HG02981 (cell line): Measurements from ENCODE around the gene TPRA1.
"Not testable (repeated sequence)": the region's sequence is repeated elsewhere in the genome, so short reads cannot be mapped to it uniquely, and the experiment has no call there.

Experiments
- ATAC-seq: cut with Tn5 transposase; IDR thresholded peaks from one replicate; pipeline ENCODE4 v1.9.1; 2021; ENCODE audit warnings: mild to moderate bottlenecking, moderate library complexity; ENCODE audit not compliant: unreplicated experiment

Gene TPRA1

DNA sequence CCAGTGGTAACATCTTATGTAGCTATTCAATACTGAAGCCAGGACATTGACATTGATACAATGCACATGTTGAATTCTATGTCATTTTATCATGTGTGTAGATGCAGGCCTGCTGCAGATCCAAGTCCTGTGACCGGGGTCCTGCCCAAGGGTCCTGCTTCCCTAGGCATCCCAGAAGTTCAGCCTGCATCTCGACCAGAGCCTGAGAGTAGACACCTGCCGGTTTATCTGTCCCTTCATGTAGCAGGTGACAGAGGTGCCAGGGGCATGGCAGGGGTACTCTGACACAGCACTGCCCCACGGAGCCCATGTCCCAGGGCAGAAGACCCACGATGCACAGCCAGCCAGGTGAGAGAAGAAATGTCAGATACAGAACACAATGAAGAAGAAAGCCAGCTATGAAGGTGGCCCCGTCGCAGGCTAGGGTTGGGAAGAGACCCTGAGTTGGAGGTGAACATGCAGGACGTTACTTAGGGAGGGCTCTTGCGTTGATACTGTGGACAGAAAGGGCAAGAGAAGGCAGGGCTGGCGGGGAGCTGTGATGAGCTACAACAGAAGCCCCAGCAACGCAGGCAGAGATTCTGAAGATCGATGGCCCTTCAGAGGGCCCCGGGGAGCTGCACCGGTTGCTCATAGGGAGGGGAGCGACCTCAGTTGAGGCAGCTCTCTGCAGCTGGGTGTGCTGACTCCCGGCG is 51.0 kb downstream of the TPRA1 start:
- no peak for ATAC-seq

DNA sequence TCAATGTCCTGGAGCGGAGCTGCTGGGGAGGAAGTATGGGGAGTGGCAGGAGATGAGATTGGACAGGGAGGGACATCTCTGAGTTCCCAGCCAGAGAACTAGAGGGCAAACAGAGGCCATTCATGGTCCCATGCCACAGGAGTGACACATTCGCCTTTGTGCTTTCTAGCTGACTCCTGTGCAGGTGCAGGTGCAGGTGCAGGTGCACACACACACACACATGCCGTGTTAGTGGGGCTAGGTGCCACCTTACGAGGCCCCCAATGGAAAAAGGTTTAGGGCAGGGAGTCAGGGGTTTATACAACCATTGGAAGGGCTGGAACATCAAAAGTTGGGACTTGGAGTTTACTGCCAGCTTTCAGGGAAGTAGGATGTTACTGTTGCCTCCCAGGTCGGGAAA is 52.0 kb downstream of the TPRA1 start:
- no peak for ATAC-seq

DNA sequence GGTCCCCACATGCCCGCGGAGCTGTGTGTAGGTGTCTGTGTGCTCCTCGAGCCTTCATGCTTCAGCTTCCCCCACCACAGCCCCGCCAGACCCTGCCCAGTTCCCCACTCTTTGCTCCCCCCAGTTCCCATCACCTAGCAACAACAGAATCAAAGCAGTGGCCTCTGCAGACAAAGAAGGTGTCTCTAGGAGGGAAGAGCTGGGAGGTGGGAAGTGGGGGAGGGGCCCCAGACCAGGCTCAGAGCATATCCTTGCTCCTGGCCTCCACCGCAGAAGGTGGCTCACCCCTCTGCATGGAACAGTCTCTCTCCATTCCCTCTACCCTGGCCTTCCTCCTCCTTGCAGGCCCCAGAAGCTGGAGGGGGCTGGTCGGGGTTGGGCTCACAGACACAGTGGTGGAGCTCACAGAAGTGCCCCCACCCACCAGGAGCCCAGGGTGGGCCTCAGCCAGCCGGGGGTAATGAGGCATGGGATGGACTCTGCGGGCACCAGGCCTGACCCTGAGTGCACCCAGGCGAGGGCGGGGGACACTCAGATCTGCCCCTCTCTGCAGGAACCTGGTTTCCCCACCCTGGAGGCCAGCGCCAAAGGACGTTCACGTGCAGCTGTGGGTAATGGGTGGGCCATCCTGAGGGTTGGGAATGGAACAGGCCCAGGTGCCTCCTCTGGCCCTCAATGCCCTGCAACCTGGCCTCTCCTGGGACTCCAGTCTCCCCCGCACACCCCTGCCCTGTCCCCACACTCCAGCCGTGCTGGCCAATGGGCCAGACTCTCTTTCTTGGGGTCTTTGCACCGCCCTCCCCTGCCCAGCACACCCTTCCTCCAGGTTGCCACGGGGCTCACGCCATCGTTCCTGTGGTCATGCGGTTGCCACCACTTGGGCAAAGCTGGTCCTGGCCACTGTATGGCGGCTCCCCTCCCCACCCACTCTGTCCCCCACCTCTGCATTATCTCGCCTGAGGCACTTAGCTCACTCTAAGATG is 53.4 kb downstream of the TPRA1 start:
- ATAC-seq: no peak

DNA sequence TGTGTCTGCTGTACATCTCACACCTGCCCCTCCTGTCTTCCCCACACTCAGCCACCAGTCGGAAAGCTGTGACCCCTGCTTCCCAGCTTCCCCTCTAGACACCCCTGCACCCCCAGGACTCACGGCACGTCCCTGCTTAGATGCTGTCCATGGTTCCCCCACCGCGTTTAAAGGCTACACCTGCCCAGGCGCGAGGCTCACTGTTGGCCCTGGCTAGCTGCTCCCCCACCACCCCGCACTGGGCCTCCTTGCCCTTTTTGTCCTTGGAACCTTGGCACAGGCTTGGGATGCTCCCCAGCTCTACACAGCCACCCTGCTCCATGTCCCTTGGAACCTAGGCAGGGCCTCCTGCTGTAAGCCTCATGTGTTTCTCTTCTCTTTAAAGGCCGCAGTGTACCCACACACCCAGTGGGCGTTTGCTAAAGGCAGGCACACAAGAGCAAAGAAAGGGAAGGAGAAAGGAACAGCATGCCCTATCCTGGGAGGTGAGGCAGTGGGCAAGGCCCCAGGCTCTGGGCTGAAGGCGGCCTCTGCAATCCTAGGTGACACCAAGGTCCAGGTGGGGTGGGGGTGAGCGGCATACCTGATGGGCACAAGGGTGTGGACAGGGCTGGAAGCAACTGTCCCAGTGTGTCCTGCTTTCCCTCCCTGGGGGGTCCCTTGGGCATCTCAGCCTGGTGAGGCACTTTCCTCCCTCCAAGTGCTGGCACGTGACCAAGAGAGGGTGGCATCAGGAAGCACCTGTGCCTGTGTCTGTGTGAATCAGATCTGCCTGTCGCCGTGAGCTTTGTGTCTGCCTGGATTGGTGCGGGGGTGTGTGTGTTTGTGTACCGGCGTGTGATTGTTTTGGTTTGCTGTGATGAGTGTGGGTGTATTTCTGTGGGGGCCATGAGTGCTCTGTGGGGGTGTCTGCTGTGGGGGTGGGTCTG is 54.4 kb downstream of the TPRA1 start:
- ATAC-seq: no peak

DNA sequence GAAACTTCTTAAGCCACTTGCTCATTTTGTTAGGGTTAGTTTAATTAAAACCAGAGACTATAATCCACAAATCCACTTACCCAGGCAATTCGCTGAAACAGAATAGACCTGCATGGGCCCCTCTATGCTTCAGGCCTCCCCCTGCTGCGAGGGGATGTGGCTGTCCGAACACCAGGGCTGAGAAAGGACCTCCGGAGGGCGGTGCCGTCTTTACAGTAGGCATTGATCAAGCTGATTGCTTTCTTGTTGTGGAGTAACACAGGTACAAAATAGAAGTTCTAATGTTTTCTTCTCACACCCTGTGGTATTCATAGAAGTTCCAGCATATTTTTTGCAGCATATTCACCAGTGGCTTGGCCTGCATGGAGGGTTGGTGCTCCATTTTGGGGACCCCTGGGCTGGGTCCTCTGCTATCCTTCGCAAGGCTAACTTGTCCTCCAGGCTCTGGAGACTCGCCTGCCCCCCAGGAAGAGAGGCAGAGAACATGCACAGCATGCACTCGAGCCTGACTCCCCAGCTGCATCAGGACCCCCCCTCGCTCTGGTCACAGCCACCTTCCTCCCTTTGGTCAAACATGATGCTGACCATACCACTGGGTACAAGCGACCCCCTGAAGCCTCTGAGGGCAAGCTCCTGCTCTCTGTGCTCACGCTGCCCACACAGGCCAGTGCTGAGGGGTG is 55.3 kb downstream of the TPRA1 start:
- no peak for ATAC-seq

DNA sequence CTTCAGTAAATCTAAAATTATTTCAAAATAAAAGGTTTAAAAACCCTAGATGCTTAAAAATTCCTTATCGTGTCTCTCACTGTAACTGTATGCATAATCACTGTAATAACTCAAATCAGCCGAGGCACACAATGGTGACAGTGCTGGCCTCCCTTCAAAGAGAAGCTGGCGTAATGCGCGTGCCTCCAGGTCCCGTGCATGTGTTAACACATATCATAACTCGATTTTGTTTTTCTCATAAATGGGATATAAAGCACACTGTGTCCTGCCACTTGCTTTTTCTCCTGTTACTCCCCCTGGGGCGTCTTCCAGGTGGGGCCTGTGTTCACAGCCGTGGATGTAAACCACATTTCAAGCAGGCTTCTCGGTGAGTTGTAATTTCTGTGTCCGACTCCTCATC is 56.0 kb downstream of the TPRA1 start:
- no peak for ATAC-seq

DNA sequence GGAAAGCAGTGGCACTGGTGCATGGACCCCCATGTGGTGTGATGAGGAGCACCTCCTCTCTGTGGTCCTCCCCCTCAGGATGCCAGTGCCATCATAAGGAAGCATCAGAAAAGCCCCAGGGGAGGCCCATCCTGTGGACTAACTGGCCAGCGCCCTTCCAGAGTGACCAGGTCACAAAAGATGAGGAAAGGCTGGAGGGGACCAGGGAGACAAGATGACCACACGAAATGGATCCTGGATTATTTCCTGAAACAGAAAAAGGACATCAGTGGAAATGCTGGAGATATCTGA is 56.4 kb downstream of the TPRA1 start:
- no peak for ATAC-seq

DNA sequence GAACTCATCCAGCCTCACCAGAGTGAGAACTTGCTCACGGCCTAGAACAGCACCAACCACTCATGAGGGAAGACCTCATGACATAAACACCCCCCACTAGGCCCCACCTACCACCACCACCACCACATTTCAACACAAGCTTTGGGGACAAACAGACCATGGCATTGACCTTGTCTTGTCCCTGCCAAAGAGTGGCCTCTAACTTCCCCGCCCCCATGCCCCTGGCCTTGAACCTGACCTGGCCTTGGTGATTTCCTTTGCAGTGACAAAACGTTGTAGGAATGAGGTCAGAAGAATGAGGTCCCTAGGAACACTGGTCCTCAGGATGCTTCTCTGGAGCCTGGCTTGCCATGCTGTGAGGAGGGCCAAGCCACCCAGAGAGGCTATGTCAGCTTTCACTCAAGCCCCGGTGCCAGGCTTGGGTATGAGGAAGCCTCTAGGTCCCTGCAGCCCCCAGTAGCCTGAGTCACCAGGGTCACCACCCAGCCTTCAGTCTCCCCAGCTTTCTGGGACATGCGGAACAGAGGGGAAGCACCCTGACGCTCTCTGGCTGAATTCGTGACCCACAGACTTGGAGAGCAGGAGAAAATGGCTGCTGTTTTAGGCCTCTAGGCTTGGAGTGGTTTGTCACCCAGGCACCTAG is 57.9 kb downstream of the TPRA1 start:
- no peak for ATAC-seq

DNA sequence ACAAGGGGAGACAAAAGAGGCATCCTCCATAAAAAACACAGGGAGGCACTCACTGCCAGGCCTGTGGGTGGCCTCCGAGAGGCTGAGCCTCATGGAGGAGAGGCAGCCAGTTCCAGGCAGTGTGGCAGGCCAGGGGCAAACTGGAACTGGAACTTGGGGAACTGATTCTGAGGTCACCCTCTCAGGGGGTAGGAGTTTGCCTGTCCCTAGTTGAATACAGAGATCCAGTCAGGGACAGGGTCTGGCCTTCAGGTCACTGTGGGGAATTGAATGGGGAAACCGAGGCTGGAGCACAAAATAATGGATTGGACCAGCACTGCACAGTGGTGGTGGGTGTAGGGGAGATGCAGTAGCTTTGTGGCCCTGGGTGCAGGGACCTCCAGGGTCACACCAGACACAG is 58.7 kb downstream of the TPRA1 start:
- no peak for ATAC-seq

DNA sequence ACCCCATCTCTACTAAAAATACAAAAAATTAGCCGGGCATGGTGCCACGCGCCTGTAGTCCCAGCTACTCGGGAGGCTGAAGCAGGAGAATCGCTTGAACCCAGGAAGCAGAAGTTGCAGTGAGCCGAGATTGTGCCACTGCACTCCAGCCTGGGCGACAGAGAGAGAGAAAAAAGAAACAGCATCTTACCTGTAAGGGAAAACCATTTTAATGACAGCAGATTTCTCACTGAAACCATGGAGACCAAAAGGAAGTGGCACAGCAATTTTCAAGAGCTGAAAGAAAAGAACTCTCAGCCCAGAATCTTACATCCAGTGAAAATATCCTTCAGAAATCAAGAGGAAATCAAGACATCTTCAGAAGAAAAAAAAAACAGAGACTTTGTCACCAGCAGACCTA is 59.7 kb downstream of the TPRA1 start:
- ATAC-seq: not testable (repeated sequence)

DNA sequence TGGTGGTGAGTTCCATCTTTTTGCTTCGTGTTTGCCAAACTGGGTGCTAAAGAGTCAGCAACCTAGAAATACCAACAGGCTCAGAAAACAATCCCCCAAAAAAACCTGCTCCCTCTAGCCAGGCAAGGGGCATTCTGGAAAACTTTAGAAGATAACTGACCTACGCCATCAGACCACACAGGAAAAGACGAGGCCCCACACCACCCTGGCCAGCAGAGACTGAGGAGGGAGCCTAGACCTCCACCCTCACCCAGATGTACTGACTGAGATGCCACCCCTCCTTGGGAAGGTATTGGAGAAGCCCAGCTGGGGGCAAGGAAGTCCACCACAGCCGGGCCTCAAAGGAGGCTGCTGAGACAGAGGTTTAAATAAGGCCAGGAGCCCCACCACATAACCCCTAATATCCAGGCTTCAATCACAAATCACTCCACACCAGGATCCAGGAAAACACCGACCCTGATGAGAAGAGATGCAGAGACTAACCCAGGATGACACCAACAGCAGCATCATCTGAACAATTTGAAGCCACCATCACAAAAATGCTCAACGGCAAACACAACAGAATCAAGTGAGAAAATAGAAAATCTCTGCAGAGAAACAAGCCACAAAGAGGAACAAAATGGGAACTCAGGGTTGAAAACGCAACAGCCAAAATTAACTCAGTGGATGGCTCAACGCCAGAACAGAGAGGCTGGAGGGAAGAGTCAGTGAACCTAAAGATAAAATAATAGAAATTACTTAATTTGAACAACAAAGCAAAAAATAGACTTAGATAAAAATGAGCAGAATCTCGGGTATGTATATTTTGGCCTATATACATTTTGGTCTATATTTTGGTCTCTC is 61.0 kb downstream of the TPRA1 start:
- no peak for ATAC-seq

DNA sequence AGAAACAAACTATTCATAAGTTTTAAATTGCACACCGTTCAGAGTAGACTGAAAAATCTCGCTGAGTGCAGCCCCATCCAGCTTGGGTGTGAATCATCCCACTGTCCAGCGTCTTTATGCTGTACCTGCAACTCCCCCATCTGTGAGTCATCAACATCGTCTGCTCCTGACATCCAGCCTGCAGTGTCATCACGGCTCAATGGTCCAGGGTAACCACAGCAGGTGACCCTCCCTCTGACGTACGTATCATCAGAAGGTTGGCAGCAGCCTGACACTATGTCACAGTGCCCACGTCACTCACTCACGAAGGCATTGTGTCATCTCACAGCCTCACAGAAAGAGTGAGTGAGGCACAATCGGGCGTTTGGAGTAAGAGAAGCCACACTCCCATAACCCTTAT is 65.2 kb downstream of the TPRA1 start:
- no peak for ATAC-seq

DNA sequence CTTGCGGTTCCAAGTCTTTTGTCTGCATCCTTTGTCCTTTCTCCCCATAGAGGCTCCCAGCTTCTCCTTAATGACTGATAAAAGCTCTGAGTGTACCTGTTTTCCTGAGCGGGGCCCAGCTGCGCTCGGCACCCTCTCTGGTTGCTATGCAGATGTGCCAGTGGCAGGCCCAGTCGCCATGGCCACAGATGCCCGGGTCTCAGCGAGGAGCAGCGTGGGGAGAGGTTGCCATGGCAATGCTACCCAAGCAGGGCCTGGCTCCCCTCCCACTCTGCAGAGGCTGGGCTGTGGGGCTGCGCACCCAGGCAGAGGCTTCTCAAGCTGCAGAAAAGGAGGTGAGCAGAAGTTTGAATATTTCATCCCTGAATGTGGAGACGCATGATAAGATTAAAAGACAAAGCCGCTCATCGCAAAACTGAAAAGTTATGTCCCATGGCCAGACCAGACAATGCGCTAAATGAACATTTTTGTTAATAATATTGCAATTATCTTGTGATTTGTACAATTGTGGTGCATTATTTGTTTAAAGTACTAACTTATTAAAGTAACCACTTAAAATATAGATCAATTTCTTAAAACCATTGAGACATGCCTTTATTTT is 66.1 kb downstream of the TPRA1 start:
- no peak for ATAC-seq
